Measurements from ENCODE around the gene CFAP298. TPM values are rescaled to one million over a fixed set of nuclear protein-coding genes. Genes with fewer than 3 reads are reported as not detected.

Gene CFAP298
- total and polyA plus RNA-seq, 2 of the 13 experiments (the other 11 are each of a cell fraction or from before 2014, with no cell fraction given), result 21.2 to 62.2 TPM

DNA sequence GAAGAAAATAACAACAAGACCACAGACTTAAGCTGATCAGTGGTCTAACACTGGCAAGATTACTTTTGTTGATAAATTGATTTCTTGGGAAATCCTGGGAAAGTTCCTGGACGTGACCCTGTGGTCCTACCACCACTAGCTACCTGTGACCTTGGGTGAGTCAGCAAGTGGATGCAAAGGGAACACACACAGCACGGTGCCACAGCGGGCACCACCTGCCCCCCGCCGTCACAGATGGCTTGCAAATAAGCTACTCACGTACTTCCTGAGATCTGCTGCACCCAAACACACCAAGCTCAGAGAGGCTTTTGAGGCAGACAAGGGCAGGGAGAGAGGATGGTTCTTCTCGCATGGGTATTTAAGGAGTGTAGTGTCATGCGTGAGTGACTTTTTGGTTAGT is 12.7 kb downstream of the CFAP298 start (continued):
- TF ChIP-seq, protein P1, sequence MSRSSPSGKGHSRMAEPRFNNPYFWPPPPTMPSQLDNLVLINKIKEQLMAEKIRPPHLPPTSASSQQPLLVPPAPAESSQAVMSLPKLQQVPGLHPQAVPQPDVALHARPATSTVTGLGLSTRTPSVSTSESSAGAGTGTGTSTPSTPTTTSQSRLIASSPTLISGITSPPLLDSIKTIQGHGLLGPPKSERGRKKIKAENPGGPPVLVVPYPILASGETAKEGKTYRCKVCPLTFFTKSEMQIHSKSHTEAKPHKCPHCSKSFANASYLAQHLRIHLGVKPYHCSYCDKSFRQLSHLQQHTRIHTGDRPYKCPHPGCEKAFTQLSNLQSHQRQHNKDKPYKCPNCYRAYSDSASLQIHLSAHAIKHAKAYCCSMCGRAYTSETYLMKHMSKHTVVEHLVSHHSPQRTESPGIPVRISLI (CRISPR knock-in tag; IDR thresholded peaks at IDR 0.05; ENCODE audit: borderline replicate concordance), result no peak
- TF ChIP-seq ONECUT2 (CRISPR knock-in tag; IDR thresholded peaks at IDR 0.05) (no peak), XBP1 (CRISPR knock-in tag; IDR thresholded peaks at IDR 0.05) (no peak), TCF7L2 (IDR thresholded peaks at IDR 0.05; ENCODE audit: low read depth, low read length) (no peak), PTBP1 (IDR thresholded peaks at IDR 0.05; ENCODE audit: low read depth, low read length, poor library complexity, severe bottlenecking) (no peak), HNRNPUL1 (IDR thresholded peaks at IDR 0.05; ENCODE audit: low read depth, low read length) (no peak), ZBTB8A (CRISPR knock-in tag; IDR thresholded peaks at IDR 0.05; ENCODE audit: borderline replicate concordance, low read depth) (no peak), SNAPC2 (CRISPR knock-in tag; IDR thresholded peaks at IDR 0.05) (no peak), SP4 (CRISPR knock-in tag; IDR thresholded peaks at IDR 0.05) (no peak), EED (CRISPR knock-in tag; IDR thresholded peaks at IDR 0.05) (no peak), ZBTB38 (CRISPR knock-in tag; IDR thresholded peaks at IDR 0.05) (peak; percentile 76), ZNF792 (CRISPR knock-in tag; IDR thresholded peaks at IDR 0.05) (no peak), HNRNPL (IDR thresholded peaks at IDR 0.05; ENCODE audit: low read depth, low read length) (0 out of 2 replicates have a peak, but pooled peaks have one; percentile 34), TOE1 (CRISPR knock-in tag; IDR thresholded peaks at IDR 0.05) (no peak), SRSF1 (optimal IDR thresholded peaks at IDR 0.05; ENCODE audit: low read depth, low read length) (no peak), RARA (CRISPR knock-in tag; IDR thresholded peaks at IDR 0.05) (peak; percentile 45; the same call in 1 of the 2 replicates), FOXO1 (CRISPR knock-in tag; IDR thresholded peaks at IDR 0.05) (peak; percentile 16; the same call in 1 of the 2 replicates), ZMYM4 (CRISPR knock-in tag; IDR thresholded peaks at IDR 0.05) (no peak), ZNF18 (CRISPR knock-in tag; IDR thresholded peaks at IDR 0.05; ENCODE audit: insufficient replicate concordance) (no peak), RNF2 (conservative IDR thresholded peaks at IDR 0.05; ENCODE audit: low read depth) (no peak), ZNF768 (CRISPR knock-in tag; IDR thresholded peaks at IDR 0.05) (no peak), ZNF33B (CRISPR knock-in tag; IDR thresholded peaks at IDR 0.05) (no peak)
- TF ChIP-seq, protein P2, sequence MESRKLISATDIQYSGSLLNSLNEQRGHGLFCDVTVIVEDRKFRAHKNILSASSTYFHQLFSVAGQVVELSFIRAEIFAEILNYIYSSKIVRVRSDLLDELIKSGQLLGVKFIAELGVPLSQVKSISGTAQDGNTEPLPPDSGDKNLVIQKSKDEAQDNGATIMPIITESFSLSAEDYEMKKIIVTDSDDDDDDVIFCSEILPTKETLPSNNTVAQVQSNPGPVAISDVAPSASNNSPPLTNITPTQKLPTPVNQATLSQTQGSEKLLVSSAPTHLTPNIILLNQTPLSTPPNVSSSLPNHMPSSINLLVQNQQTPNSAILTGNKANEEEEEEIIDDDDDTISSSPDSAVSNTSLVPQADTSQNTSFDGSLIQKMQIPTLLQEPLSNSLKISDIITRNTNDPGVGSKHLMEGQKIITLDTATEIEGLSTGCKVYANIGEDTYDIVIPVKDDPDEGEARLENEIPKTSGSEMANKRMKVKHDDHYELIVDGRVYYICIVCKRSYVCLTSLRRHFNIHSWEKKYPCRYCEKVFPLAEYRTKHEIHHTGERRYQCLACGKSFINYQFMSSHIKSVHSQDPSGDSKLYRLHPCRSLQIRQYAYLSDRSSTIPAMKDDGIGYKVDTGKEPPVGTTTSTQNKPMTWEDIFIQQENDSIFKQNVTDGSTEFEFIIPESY (CRISPR knock-in tag; IDR thresholded peaks at IDR 0.05), result peak; percentile 60; the same call in 1 of the 2 replicates
- TF ChIP-seq, protein P3, sequence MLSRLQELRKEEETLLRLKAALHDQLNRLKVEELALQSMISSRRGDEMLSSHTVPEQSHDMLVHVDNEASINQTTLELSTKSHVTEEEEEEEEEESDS (CRISPR knock-in tag; IDR thresholded peaks at IDR 0.05; ENCODE audit: borderline replicate concordance), result no peak
- TF ChIP-seq, protein P4, sequence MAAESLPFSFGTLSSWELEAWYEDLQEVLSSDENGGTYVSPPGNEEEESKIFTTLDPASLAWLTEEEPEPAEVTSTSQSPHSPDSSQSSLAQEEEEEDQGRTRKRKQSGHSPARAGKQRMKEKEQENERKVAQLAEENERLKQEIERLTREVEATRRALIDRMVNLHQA (CRISPR knock-in tag; IDR thresholded peaks at IDR 0.05), result no peak
- TF ChIP-seq, protein P5, sequence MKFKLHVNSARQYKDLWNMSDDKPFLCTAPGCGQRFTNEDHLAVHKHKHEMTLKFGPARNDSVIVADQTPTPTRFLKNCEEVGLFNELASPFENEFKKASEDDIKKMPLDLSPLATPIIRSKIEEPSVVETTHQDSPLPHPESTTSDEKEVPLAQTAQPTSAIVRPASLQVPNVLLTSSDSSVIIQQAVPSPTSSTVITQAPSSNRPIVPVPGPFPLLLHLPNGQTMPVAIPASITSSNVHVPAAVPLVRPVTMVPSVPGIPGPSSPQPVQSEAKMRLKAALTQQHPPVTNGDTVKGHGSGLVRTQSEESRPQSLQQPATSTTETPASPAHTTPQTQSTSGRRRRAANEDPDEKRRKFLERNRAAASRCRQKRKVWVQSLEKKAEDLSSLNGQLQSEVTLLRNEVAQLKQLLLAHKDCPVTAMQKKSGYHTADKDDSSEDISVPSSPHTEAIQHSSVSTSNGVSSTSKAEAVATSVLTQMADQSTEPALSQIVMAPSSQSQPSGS (CRISPR knock-in tag; IDR thresholded peaks at IDR 0.05), result no peak

All from HepG2 (cell line).